Hematopoietic multipotent progenitor cell treated with erythropoietin and hydrocortisone succinate and interleukin-3 and kit ligand, for 15 days (in vitro differentiated cells): ENCODE results near the gene FRZB.

Source experiments
- DNase-seq: peaks from one replicate; pipeline ENCODE4 v3.0.0-alpha.2; 2015; ENCODE audit warnings: low spot score

The FRZB gene

DNA sequence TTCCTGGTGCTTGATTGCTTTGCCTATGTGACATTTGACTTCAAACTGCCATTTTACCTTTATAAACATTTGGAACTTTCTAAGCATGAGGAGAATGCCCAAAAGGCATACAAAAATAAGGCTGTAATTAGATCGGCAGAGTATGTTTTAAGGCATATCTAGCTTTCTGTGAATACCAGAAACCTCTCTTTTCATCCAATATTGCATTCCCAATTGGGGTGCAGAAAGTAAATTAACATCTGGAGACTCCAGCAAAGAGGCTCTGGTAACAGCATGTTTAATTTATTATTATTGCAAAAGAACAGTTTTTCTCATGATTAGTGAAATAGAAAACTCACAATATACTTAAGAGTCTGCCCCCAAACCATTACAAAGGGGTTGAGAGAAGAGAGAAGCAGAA, 32.1 kb downstream of the FRZB start:
- DNase-seq, result no peak

GRCh38 chr2:182833084-182833854, 33.2 kb downstream of the FRZB start:
- DNase-seq, result no peak

DNA sequence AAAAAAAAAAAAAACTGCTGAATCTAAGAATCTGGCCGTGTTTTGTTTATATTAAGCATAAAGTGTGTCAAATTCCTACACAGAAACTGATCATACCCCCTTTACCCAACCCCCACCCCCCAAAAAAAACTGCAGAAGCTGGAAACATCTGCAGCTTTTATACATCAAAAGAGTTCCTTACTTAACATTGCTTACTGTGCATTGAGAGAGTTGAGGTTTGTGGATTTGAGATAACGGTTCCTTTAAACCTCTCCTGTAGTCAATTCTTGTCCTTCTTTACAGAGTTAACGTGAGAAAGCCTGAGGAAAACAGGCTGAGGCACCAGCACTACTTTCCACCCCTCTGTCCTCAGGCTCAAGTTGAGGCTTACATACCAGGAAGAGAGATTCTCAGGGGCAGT, 34.5 kb downstream of the FRZB start:
- no peak for DNase-seq

DNA sequence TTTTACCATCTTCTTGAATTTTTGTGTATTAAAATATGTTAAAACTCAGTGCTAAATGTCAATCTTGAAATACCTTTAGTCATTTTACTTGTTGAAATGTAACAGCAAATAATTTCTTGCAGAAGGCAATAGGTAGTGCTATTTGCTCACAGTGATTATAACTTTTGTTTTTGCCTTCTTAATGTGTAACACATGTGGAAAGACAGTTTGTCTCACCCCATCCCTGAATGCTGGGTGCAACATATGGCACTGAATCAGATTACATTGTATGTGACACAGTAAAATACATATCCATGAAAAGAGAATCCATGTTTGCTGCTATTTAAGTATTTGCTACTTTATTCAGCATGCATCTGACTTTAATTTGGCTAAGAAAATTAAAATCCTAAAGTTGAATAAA, 35.3 kb downstream of the FRZB start:
- no peak for DNase-seq

DNA sequence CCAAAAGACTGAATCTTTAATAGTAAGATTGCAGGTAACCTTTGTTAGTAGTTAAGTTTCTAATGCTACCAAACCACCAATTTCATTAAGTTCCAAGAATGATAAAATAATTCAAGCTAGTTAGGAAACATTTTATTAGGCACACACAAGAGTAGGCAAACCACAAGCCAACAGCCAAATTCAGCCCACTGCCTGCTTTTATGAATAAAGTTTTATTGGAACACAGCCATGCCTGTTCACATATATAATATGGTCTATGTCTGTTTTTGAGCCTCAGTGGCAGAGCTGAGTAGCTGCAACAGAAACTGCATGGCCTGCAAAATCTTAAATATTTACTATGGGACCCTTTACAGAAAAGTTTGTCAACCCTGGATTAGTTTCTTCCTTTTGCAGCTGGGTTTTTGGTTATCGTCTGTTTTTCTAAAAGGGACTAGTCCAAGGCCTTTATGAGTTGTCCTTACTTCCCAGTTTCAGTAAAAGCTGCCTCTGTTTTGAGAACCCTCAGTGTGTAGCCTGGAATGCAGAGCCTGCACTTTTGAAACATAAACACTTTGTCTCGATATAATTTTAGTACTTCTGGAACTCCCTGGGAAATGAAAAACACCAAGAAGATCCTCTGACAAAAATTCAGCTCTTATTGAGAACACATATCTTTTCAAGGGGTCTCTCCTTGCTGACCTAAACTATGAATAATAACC, 39.1 kb downstream of the FRZB start:
- DNase-seq, result no peak

DNA sequence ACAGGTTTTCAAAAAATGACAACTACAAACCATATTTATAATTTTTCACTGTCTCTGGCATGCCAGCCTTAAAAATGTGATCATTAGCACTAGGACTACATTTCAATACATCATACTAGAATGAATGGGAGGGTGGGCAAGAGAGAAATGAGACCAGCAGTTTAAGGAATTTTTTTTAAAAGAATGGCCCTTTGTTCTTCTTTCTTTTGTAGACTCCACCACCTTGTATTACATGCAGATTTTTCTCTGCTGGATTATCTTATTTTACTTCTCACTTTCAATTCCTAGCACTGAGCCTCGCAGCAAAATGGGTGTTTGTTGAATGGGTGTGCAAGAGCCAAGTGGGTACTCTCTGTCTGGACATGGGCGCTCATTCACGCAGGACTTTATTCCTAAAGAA, 39.9 kb downstream of the FRZB start:
- DNase-seq, result no peak

GRCh38 chr2:182826064-182826463, 40.4 kb downstream of the FRZB start:
- no peak for DNase-seq

- DNase-seq, result no peak
These were observed 41.7 kb downstream of the FRZB start for GRCh38 chr2:182824767-182825158.

- no peak for DNase-seq
These were observed 42.2 kb downstream of the FRZB start for GRCh38 chr2:182824056-182824766.

DNA sequence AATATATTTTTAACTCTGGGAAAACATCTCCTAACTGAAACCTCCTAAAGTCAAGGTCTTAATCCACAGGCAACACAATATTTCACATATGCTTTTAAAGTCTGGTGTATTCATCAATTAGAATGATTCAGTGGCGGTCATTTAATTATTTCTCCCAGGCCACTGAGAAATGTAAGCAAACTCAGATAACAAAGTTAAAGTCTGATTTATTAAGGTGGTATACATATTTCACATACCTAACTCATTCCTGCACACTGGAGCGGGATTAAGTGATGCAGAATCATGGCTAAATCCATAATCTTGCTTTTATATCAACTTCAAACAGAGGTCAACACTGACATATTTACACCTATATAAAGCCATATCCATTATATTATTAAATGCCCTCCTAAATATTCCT, 43.7 kb downstream of the FRZB start:
- DNase-seq, result no peak

DNA sequence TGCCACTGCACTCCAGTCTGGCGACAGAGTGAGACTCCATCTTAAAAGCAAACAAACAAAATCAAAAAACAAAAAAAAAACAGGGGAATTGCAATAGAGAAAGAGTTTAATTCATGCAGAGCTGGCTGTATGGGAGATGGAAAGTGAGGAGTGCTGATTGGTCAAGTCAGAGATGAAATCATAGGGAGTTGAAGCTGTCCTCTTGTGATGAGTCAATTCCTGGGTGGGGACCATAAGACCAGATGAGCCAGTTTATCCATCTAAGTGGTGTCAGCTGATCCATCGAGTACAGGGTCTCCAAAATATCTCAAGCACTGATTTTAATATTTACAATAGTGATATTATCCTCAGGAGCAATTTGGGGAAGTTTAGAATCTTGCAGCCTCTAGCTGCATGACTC, 45.3 kb downstream of the FRZB start:
- DNase-seq, result no peak

DNA sequence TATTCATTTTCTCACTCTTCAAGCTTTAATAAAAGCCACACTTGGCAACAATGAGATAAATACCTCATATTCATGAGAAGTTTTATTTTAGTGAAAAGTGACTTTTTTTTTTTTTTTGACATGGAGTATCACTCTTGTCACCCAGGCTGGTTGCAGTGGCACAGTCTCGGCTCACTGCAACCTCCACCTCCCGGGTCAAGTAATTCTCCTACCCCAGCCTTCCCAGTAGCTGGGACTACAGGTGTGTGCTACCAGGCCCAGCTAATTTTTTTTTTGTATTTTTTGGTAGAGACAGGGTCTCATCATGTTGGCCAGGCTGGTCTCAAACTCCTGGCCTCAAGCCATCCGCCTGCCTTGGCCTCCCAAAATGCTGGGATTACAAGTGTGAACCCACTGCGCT, 47.0 kb downstream of the FRZB start:
- no peak for DNase-seq

DNA sequence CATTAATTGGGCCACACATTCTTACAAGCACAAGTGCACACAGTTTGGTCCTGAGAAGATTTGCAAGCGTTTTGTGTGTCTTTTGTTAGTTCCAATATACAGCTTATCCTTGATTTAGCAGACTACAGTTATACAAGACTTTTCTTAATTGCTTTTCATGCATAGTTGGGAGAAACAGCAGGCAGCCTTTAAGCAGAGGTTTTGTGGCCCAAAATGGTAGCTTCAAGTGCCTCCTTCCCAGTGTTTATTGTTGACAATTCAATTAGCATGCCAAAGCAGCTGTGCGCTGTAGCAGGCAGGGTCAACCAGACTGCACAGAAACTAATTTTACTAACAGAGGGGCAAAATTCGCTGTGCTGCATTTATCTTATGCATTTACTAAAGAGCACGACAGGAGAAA, 47.5 kb downstream of the FRZB start:
- no peak for DNase-seq

- no peak for DNase-seq
These were observed 47.9 kb downstream of the FRZB start for GRCh38 chr2:182818501-182818900.

GRCh38 chr2:182817558-182817957, 48.9 kb downstream of the FRZB start:
- no peak for DNase-seq

DNA sequence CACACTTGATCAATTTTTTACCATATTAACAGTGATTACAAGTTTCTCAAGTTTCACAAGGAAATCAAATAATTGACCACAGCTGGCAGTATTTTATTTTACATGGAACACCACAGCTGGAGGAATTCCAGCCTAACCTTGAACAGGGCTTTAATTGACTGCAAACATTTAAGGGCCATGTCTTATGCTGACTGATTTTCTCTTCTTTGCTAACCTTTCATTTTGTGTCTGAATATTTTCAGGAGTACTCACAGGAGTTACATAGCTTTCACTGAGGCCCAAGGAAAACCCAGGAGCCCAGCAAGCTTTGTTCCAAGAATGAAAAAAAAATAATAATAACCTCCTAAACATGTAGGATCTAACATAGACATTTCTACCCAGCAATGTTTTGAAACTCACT, 49.6 kb downstream of the FRZB start:
- no peak for DNase-seq

- no peak for DNase-seq
These were observed 51.6 kb downstream of the FRZB start for GRCh38 chr2:182814804-182815203.

DNA sequence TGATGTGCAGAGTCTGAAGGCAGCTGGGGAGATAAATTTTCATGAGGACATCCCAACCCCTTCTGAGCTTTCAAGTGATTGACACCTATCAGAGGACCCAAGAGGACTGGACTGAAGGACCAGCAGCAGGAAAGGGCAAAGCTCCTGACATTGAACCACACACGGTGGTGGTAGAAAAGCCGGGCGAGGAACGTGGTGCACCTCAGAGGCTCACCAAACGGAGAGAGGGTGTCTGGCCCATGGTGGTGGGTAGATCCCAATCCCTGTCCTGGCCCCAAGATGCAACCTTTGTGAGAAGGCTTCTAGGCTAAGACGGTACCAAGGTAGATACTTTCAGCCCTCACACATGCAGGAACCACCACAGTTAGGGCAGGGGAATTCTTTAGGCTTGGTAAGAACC, 52.1 kb downstream of the FRZB start:
- DNase-seq, result no peak

DNA sequence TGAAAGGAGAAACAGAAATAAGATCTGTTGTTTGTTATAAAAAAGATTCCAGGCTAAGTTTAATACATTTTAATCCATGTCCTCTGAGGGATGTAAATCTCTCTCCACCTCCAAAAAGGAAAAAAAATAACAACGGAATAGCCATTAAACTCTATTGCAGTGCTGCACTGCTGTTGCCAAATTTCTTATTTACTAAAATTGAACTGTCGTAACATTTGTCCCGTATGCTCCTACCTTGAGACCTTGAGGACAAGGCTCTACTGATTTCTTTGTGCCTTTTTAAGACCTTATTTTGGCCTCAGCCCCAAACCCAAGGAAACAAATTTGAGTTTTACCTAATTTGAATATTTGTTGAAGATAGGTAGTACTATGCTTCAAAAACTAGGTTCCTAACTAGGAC, 56.4 kb downstream of the FRZB start:
- DNase-seq, result no peak

DNA sequence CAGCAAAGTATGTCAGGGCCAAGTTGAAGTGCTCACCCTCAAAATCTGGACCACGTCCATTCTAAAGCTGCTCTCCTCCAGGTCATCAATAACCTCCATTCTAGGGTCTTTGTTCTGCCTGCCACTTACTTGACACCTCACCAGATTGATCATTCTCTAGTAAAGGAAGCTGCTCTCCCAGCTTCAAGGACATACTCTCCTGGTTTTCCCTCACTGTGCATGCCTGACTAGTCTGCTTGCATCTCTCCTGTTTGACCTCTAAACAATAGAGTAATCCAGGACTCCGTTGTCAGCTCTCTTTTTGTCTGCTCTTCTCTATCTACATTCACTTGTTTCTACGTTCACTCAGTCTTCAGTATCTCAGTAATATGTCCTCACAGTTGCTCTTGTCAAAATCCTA, 59.1 kb downstream of the FRZB start:
- DNase-seq, result no peak

DNA sequence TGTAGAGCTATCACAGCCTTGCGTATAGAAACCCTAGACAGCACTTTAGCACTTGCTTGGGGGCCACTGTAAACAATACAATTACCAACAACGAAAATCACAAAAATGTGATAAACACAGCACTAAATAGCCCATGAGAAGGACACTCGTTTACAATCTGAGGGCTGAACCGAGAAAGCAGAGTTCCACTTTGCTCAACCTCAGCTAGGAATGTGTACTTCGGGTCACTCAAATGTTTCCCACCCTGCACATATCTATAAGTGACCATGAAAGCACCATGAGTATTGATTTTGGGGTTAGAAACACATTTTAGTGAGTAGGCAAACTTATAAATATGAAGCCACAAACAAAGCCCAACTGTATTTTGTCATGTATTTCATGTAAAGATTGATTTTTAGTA, 62.3 kb downstream of the FRZB start:
- DNase-seq, result no peak

DNA sequence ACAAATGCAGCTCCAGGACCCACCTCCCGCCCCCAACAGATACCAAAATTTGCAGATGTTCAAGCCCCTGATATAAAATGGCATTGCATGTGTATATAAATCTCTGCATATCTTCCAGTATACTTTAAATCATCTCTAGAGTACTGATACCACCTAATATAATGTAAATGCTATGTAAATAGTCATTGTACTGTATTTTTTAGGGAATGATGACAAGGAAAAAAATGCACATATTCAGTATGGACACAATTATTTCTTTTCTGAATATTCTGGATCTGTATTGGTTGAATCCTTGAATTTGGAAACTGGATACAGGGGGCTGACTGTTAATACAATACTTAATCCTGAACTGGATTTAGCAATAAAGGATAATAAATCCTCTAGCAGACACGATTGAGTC, 67.7 kb downstream of the FRZB start:
- no peak for DNase-seq

GRCh38 chr2:182792441-182792840, 74.0 kb downstream of the FRZB start:
- no peak for DNase-seq
